HEK293 (cell line): ENCODE measurements around the gene RHOU.

Experiments used
- CTCF ChIA-PET: fragments of 350-600 bp; formaldehyde crosslinking; extraction: SDS; loops from one replicate; lab custom pipeline; 2021; ENCODE audit warnings: antibody characterized with exemption; lab: Yijun Ruan, JAX
- POLR2A ChIA-PET: fragments of 300-600 bp; formaldehyde crosslinking; extraction: SDS; loops from one replicate; lab custom pipeline; 2020; ENCODE audit warnings: antibody characterized with exemption, inconsistent platforms; lab: Yijun Ruan, JAX
- H3K27ac ChIP-seq: fragments of 200-500 bp; sonication (Bioruptor generic); 2 replicates; pipeline ENCODE4 v1.5.1; 2014; ENCODE audit warnings: low read depth, low read length, control low read depth, inconsistent platforms; ENCODE audit errors: extremely low read depth
- H3K36me3 ChIP-seq, 2 experiments: fragments of 200-500 bp in 1 of 2; sonication (Bioruptor generic) in 1 of 2; 1 replicate in 1 of 2; 2 replicates in 1 of 2; pipeline ENCODE4 v1.5.1; 2014 to 2017; ENCODE audit warnings: inconsistent platforms in 2 of 2, low read length in 2 of 2; ENCODE audit not compliant: control insufficient read depth in 2 of 2, insufficient read depth in 1 of 2
- H3K4me1 ChIP-seq: fragments of 200-500 bp; sonication (Bioruptor generic); 2 replicates; pipeline ENCODE4 v1.5.1; 2014; ENCODE audit warnings: mild to moderate bottlenecking, low read length, inconsistent platforms; ENCODE audit not compliant: control insufficient read depth, insufficient read depth
- H3K4me3 ChIP-seq: 2 replicates; pipeline ENCODE4 v1.5.1; 2011; ENCODE audit warnings: low read depth, mild to moderate bottlenecking, control low read depth, low read length, moderate library complexity
- H3K9me3 ChIP-seq: fragments of 200-500 bp; sonication (Bioruptor generic); 2 replicates; pipeline ENCODE4 v1.5.1; 2014; ENCODE audit warnings: low read depth, low read length, inconsistent platforms; ENCODE audit not compliant: control insufficient read depth, insufficient read depth
- BCL11B ChIP-seq: fragments of 450-650 bp; formaldehyde crosslinking; IDR thresholded peaks from 2 replicates; pipeline ENCODE4 v1.5.1; 2016; ENCODE audit warnings: low read depth, missing biosample characterization, missing genetic modification characterization
- GLIS1 ChIP-seq: fragments of 450-650 bp; formaldehyde crosslinking; IDR thresholded peaks from 2 replicates; pipeline ENCODE4 v1.5.1; 2016; ENCODE audit warnings: missing biosample characterization, missing genetic modification characterization
- HOXA7 ChIP-seq: sonication (generic); formaldehyde crosslinking; IDR thresholded peaks from 2 replicates; pipeline ENCODE4 v1.8.1; 2022; ENCODE audit warnings: missing genetic modification reagents, borderline replicate concordance
- HOXC10 ChIP-seq: sonication (generic); formaldehyde crosslinking; IDR thresholded peaks from 2 replicates; pipeline ENCODE4 v1.8.1; 2023; ENCODE audit warnings: mild to moderate bottlenecking, missing genetic modification reagents
- KLF10 ChIP-seq: fragments of 450-650 bp; IDR thresholded peaks from 2 replicates; pipeline ENCODE4 v1.5.1; 2018; ENCODE audit warnings: missing biosample characterization, mild to moderate bottlenecking, missing genetic modification characterization
- KLF8 ChIP-seq: fragments of 450-650 bp; formaldehyde crosslinking; IDR thresholded peaks from 2 replicates; pipeline ENCODE4 v1.5.1; 2016; ENCODE audit warnings: missing biosample characterization, missing genetic modification characterization
- SP2 ChIP-seq: fragments of 450-650 bp; formaldehyde crosslinking; IDR thresholded peaks from 2 replicates; pipeline ENCODE4 v1.5.1; 2016; ENCODE audit warnings: missing biosample characterization, missing genetic modification characterization
- SP3 ChIP-seq: fragments of 450-650 bp; formaldehyde crosslinking; IDR thresholded peaks from 2 replicates; pipeline ENCODE4 v1.5.1; 2016; ENCODE audit warnings: missing biosample characterization, missing genetic modification characterization
- ZEB2 ChIP-seq: fragments of 450-650 bp; formaldehyde crosslinking; IDR thresholded peaks from 2 replicates; pipeline ENCODE4 v1.5.1; 2016; ENCODE audit warnings: missing biosample characterization, missing genetic modification characterization
- ZFHX2 ChIP-seq: fragments of 450-650 bp; formaldehyde crosslinking; conservative IDR thresholded peaks from 2 replicates; pipeline ENCODE4 v1.5.1; 2016; ENCODE audit warnings: missing biosample characterization, missing genetic modification characterization
- ZIC2 ChIP-seq: fragments of 450-650 bp; formaldehyde crosslinking; IDR thresholded peaks from 2 replicates; pipeline ENCODE4 v1.5.1; 2016; ENCODE audit warnings: missing biosample characterization, missing genetic modification characterization
- ZNF10 ChIP-seq: fragments of 450-650 bp; formaldehyde crosslinking; IDR thresholded peaks from 2 replicates; pipeline ENCODE4 v1.5.1; 2017; ENCODE audit warnings: missing biosample characterization, missing genetic modification characterization
- ZNF121 ChIP-seq: fragments of 450-650 bp; formaldehyde crosslinking; IDR thresholded peaks from 2 replicates; pipeline ENCODE4 v1.5.1; 2016; ENCODE audit warnings: missing biosample characterization, missing genetic modification characterization
- ZNF157 ChIP-seq: fragments of 450-650 bp; formaldehyde crosslinking; IDR thresholded peaks from 2 replicates; pipeline ENCODE4 v1.5.1; 2016; ENCODE audit warnings: missing biosample characterization, missing genetic modification characterization
- ZNF16 ChIP-seq: fragments of 450-650 bp; formaldehyde crosslinking; IDR thresholded peaks from 2 replicates; pipeline ENCODE4 v1.5.1; 2016; ENCODE audit warnings: low read depth, missing biosample characterization, missing genetic modification characterization
- ZNF223 ChIP-seq: fragments of 450-650 bp; formaldehyde crosslinking; IDR thresholded peaks from 2 replicates; pipeline ENCODE4 v1.5.1; 2016; ENCODE audit warnings: missing biosample characterization, missing genetic modification characterization
- ZNF23 ChIP-seq: fragments of 450-650 bp; formaldehyde crosslinking; IDR thresholded peaks from 2 replicates; pipeline ENCODE4 v1.5.1; 2016; ENCODE audit warnings: missing biosample characterization, missing genetic modification characterization, borderline replicate concordance
- ZNF266 ChIP-seq: fragments of 450-650 bp; formaldehyde crosslinking; IDR thresholded peaks from 2 replicates; pipeline ENCODE4 v1.5.1; 2016; ENCODE audit warnings: missing biosample characterization, missing genetic modification characterization, low read depth
- ZNF274 ChIP-seq, 2 experiments: fragments of 200-500 bp in 1 of 2; fragments of 450-650 bp in 1 of 2; sonication (Bioruptor generic) in 1 of 2; formaldehyde crosslinking in 1 of 2; IDR thresholded peaks; 2 replicates each; pipeline versions ENCODE4 v1.5.1 to v1.6.1; 2014 to 2016; ENCODE audit warnings: borderline replicate concordance in 1 of 2, inconsistent platforms in 1 of 2, low read length in 1 of 2, missing biosample characterization in 1 of 2, missing genetic modification characterization in 1 of 2
- ZNF341 ChIP-seq: fragments of 450-650 bp; formaldehyde crosslinking; IDR thresholded peaks from 2 replicates; pipeline ENCODE4; 2016; ENCODE audit warnings: low read depth, missing biosample characterization, missing genetic modification characterization
- ZNF350 ChIP-seq: fragments of 450-650 bp; formaldehyde crosslinking; IDR thresholded peaks from 2 replicates; pipeline ENCODE4 v1.5.0; 2017; ENCODE audit warnings: missing biosample characterization, mild to moderate bottlenecking, missing genetic modification characterization
- ZNF354C ChIP-seq: fragments of 450-650 bp; formaldehyde crosslinking; IDR thresholded peaks from 2 replicates; pipeline ENCODE4 v1.5.1; 2016; ENCODE audit warnings: missing biosample characterization, missing genetic modification characterization, low read depth, borderline replicate concordance
- ZNF391 ChIP-seq: fragments of 450-650 bp; formaldehyde crosslinking; IDR thresholded peaks from 2 replicates; pipeline ENCODE4 v1.5.1; 2016; ENCODE audit warnings: low read depth, missing biosample characterization, missing genetic modification characterization, borderline replicate concordance
- ZNF404 ChIP-seq: fragments of 450-650 bp; formaldehyde crosslinking; IDR thresholded peaks from 2 replicates; pipeline ENCODE4 v1.5.1; 2017; ENCODE audit warnings: missing biosample characterization, missing genetic modification characterization
- ZNF416 ChIP-seq: fragments of 450-650 bp; formaldehyde crosslinking; IDR thresholded peaks from 2 replicates; pipeline ENCODE4 v1.5.1; 2016; ENCODE audit warnings: missing biosample characterization, missing genetic modification characterization
- ZNF521 ChIP-seq: fragments of 450-650 bp; formaldehyde crosslinking; IDR thresholded peaks from 2 replicates; pipeline ENCODE4 v1.5.1; 2017; ENCODE audit warnings: missing biosample characterization, mild to moderate bottlenecking, missing genetic modification characterization
- ZNF600 ChIP-seq: fragments of 450-650 bp; formaldehyde crosslinking; IDR thresholded peaks from 2 replicates; pipeline ENCODE4 v1.5.1; 2016; ENCODE audit warnings: missing biosample characterization, missing genetic modification characterization
- ZNF623 ChIP-seq: fragments of 450-650 bp; formaldehyde crosslinking; IDR thresholded peaks from 2 replicates; pipeline ENCODE4 v1.5.1; 2016; ENCODE audit warnings: missing biosample characterization, missing genetic modification characterization
- ZNF768 ChIP-seq: fragments of 450-650 bp; formaldehyde crosslinking; IDR thresholded peaks from 2 replicates; pipeline ENCODE4 v1.5.1; 2018; ENCODE audit warnings: missing biosample characterization, mild to moderate bottlenecking, missing genetic modification characterization
- ZNF792 ChIP-seq: fragments of 450-650 bp; formaldehyde crosslinking; IDR thresholded peaks from 2 replicates; pipeline ENCODE4 v1.5.1; 2016; ENCODE audit warnings: missing biosample characterization, missing genetic modification characterization
- ZNF830 ChIP-seq: fragments of 450-650 bp; IDR thresholded peaks from 2 replicates; pipeline ENCODE4 v1.5.0; 2018; ENCODE audit warnings: missing biosample characterization, missing genetic modification characterization, low read depth, mild to moderate bottlenecking, moderate library complexity
- TF ChIP-seq, protein P1 (sequence below): fragments of 450-650 bp; formaldehyde crosslinking; IDR thresholded peaks from 2 replicates; pipeline ENCODE4 v1.5.1; 2016; ENCODE audit warnings: missing biosample characterization, missing genetic modification characterization
- TF ChIP-seq, protein P2 (sequence below): fragments of 450-650 bp; formaldehyde crosslinking; conservative IDR thresholded peaks from 2 replicates; pipeline ENCODE4 v1.5.1; 2016; ENCODE audit warnings: low read depth, missing biosample characterization, missing genetic modification characterization

Gene RHOU

DNA sequence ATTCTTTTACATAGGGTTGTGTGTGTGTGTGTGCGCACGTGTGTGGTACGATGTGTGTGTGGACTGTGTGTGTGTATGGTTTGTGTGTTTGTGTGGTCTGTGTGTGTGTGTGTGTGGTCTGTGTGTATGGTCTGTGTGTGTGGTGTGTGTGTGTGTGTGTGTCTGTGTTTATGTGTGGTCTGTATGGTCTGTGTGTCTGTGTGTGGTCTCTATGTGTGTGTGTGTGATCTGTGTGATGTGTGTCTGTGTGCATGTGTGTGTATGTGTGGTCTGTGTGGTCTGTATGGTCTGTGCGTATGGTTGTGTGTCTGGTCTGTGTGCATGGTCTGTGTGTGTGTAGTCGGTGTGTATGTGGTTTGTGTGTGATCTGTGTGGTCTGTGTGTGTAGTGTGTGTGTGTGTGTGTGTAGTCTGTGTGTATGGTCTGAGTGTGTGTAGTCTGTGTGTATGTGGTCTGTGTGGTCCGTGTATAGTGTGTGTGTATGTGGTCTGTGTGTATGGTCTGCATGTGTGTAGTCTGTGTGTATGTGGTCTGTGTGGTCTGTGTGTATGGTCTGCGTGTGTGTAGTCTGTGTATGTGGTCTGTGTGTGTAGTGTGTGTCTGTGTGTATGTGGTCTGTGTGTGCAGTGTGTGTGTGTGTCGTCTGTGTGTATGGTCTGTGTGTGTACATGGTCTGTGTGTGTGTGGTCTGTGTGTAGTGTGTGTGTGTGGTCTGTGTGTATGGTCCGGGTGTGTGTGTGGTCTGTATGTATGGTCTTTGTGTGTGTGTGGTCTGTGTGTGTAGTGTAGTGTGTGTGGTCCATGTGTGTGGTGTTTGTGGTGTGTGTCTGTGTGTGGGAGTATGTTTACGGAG is 46.8 kb downstream of the RHOU start (continued):
- no peak; the same call in 1 of the 2 replicates for TF ChIP-seq BCL11B (tag by site-specific recombination)
- no peak; the same call in none of the 2 replicates for TF ChIP-seq ZNF266 (tag by site-specific recombination)
- no peak for TF ChIP-seq ZNF830 (tag by site-specific recombination)
- TF ChIP-seq KLF8 (tag by site-specific recombination), result peak; percentile 5; the same call in 1 of the 2 replicates
- no peak for TF ChIP-seq ZNF623 (tag by site-specific recombination)
- no peak; the same call in 1 of the 2 replicates for TF ChIP-seq ZNF121 (tag by site-specific recombination)
- TF ChIP-seq ZNF792 (tag by site-specific recombination), result no peak
- TF ChIP-seq ZNF350, result no peak
- TF ChIP-seq SP2, result no peak
- no peak for TF ChIP-seq ZNF274 (IDR thresholded peaks at IDR 0.05; ENCODE audit: low read length)
- no peak; the same call in 1 of the 2 replicates for TF ChIP-seq ZNF274 (tag by site-specific recombination; IDR thresholded peaks at IDR 0.05; ENCODE audit: borderline replicate concordance)
- TF ChIP-seq, protein P1, sequence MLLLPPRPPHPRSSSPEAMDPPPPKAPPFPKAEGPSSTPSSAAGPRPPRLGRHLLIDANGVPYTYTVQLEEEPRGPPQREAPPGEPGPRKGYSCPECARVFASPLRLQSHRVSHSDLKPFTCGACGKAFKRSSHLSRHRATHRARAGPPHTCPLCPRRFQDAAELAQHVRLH (tag by site-specific recombination), result peak; percentile 75
- TF ChIP-seq ZNF354C, result no peak
- no peak for TF ChIP-seq ZNF768 (tag by site-specific recombination)
- no peak for TF ChIP-seq ZNF416 (tag by site-specific recombination)
- TF ChIP-seq SP3 (tag by site-specific recombination), result no peak
- no peak for TF ChIP-seq KLF10
- TF ChIP-seq HOXA7 (CRISPR knock-in tag), result no peak
- TF ChIP-seq, all 188 proteins: peak for 43

DNA sequence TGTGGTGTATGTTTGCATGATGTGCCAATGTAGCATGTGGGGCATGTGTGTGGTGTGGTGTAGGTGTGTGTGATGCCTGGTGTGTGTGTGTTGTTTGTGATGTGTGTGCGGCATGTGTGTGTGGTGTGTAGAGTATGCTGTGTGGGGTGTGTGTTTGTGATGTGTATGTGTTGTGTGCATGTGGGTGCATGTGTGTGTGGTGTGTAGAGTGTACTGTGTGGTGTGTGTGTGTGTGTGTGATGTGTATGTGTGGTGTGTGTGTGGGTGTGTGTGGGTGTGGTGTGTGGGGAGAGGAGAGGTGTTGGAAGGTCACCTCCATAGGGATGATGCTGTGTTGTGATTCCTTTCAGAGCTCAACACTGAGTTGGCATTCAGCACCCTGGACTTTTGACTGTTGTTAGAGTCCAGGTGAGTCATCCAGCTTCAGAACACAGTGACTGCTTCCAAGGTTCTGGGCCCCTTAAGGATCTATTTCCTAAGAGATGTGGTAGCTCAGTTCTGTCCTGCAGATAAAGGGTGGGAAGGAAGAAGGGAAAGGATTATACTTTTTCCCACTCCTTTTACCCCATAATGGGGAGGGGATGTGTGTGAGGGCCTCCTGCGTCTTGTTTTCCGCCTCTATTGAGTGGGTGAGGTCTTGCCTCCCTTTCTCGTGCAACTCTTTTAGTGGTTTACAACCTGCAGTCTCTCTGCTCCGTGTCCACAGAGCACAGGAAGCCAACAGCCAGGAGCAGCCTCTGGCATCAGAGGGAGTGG is 47.6 kb downstream of the RHOU start:
- no peak overlapping the region for H3K4me3 ChIP-seq
- POLR2A ChIA-PET, result interaction anchor here (0.9 to 1.4 kb wide), 2 partner anchors 9 to 47 kb away, joined by 3 read pairs; partner anchors contain the start of gene RHOU
- CTCF ChIA-PET, result interaction anchor here (0.6 to 1.1 kb wide), 3 partner anchors 48 to 444 kb away, joined by 3 read pairs; no protein-coding TSS in a partner anchor
- H3K27ac ChIP-seq, result peak overlapping the region; percentile 84; the same call in 1 of the 2 replicates
- no peaks in the 10 kb centered on the region for H3K36me3 ChIP-seq
- H3K4me1 ChIP-seq, result peaks cover 15% of the 10 kb centered on the region
- H3K9me3 ChIP-seq, result no peaks in the 10 kb centered on the region
- TF ChIP-seq ZNF10 (tag by site-specific recombination) (no peak), ZFHX2 (tag by site-specific recombination) (peak; percentile 100), ZNF223 (tag by site-specific recombination) (no peak), ZNF391 (tag by site-specific recombination) (peak; percentile 83), ZNF404 (no peak), ZEB2 (tag by site-specific recombination) (0 out of 2 replicates have a peak, but pooled peaks have one; percentile 18), ZNF416 (tag by site-specific recombination) (no peak), ZNF157 (tag by site-specific recombination) (peak; percentile 6; the same call in 1 of the 2 replicates), ZNF341 (tag by site-specific recombination) (no peak; the same call in 1 of the 2 replicates), ZNF521 (tag by site-specific recombination) (no peak), ZIC2 (tag by site-specific recombination) (0 out of 2 replicates have a peak, but pooled peaks have one; percentile 5), GLIS1 (no peak; the same call in 1 of the 2 replicates), HOXC10 (no peak), ZNF23 (tag by site-specific recombination) (no peak), ZNF16 (no peak; the same call in 1 of the 2 replicates), BCL11B (tag by site-specific recombination) (no peak), ZNF600 (peak; percentile 98), KLF10 (no peak)
- TF ChIP-seq, protein P2, sequence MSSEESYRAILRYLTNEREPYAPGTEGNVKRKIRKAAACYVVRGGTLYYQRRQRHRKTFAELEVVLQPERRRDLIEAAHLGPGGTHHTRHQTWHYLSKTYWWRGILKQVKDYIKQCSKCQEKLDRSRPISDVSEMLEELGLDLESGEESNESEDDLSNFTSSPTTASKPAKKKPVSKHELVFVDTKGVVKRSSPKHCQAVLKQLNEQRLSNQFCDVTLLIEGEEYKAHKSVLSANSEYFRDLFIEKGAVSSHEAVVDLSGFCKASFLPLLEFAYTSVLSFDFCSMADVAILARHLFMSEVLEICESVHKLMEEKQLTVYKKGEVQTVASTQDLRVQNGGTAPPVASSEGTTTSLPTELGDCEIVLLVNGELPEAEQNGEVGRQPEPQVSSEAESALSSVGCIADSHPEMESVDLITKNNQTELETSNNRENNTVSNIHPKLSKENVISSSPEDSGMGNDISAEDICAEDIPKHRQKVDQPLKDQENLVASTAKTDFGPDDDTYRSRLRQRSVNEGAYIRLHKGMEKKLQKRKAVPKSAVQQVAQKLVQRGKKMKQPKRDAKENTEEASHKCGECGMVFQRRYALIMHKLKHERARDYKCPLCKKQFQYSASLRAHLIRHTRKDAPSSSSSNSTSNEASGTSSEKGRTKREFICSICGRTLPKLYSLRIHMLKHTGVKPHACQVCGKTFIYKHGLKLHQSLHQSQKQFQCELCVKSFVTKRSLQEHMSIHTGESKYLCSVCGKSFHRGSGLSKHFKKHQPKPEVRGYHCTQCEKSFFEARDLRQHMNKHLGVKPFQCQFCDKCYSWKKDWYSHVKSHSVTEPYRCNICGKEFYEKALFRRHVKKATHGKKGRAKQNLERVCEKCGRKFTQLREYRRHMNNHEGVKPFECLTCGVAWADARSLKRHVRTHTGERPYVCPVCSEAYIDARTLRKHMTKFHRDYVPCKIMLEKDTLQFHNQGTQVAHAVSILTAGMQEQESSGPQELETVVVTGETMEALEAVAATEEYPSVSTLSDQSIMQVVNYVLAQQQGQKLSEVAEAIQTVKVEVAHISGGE (tag by site-specific recombination), result no peak
